DOHH2 (cell line): Measurements from ENCODE around the gene TRPM5.

Experiments
- H3F3A ChIP-seq: fragments of 200-600 bp; sonication (generic), shearing (Covaris generic); 2 replicates; pipeline ENCODE4 v1.6.0; 2016; ENCODE audit warnings: antibody characterized with exemption, mild to moderate bottlenecking; ENCODE audit not compliant: control insufficient read depth, insufficient read depth
- H3K27ac ChIP-seq: fragments of 200-600 bp; sonication (generic); 2 replicates; pipeline ENCODE4 v1.5.1; 2014; ENCODE audit warnings: low read depth, mild to moderate bottlenecking, low read length, moderate library complexity
- H3K27me3 ChIP-seq: fragments of 200-600 bp; sonication (generic); 2 replicates; pipeline ENCODE4 v1.6.1; 2014; ENCODE audit warnings: mild to moderate bottlenecking, low read length, mixed read lengths; ENCODE audit not compliant: control insufficient read depth
- H3K36me3 ChIP-seq: fragments of 200-600 bp; sonication (generic); 2 replicates; pipeline ENCODE4 v1.6.1; 2014; ENCODE audit warnings: mild to moderate bottlenecking, low read length, moderate library complexity, mixed read lengths; ENCODE audit not compliant: control insufficient read depth
- H3K4me1 ChIP-seq: fragments of 200-600 bp; sonication (generic); 2 replicates; pipeline ENCODE4 v1.6.1; 2014; ENCODE audit warnings: mild to moderate bottlenecking, low read length, mixed read lengths; ENCODE audit not compliant: control insufficient read depth
- H3K4me2 ChIP-seq: fragments of 200-600 bp; sonication (generic); 2 replicates; pipeline ENCODE4 v1.6.0; 2014; ENCODE audit warnings: mild to moderate bottlenecking, low read length, moderate library complexity
- H3K4me3 ChIP-seq: fragments of 200-600 bp; sonication (generic); 2 replicates; pipeline ENCODE4 v1.5.1; 2014; ENCODE audit warnings: mild to moderate bottlenecking, low read length, mixed read lengths
- H3K79me2 ChIP-seq: fragments of 200-600 bp; sonication (generic); 2 replicates; pipeline ENCODE4 v1.6.1; 2014; ENCODE audit warnings: mild to moderate bottlenecking, low read length, mixed read lengths; ENCODE audit not compliant: control insufficient read depth
- H3K9me2 ChIP-seq: fragments of 200-600 bp; sonication (generic); replicated peaks from 2 replicates; pipeline ENCODE4 v1.6.1; 2014; ENCODE audit warnings: mild to moderate bottlenecking, low read length, mixed read lengths; ENCODE audit not compliant: control insufficient read depth
- H3K9me3 ChIP-seq: fragments of 200-600 bp; sonication (generic); 2 replicates; pipeline ENCODE4 v1.6.1; 2014; ENCODE audit warnings: antibody characterized with exemption, low read length, mixed read lengths; ENCODE audit not compliant: control insufficient read depth, insufficient read depth
- H4K20me1 ChIP-seq: fragments of 200-600 bp; sonication (generic); 2 replicates; pipeline ENCODE4 v1.6.0; 2014; ENCODE audit warnings: low read depth, mild to moderate bottlenecking, antibody characterized with exemption, low read length, moderate library complexity; ENCODE audit not compliant: control insufficient read depth, insufficient read depth
- EZH2phosphoT487 ChIP-seq: fragments of 200-600 bp; sonication (generic); IDR thresholded peaks from 2 replicates; pipeline ENCODE4 v1.6.1; 2017; ENCODE audit warnings: borderline replicate concordance, mild to moderate bottlenecking, antibody characterized with exemption, low read length, moderate library complexity, mixed read lengths
- TF ChIP-seq, protein P1 (sequence below): fragments of 200-600 bp; sonication (generic); IDR thresholded peaks from one replicate; pipeline ENCODE4 v1.5.1; 2014; ENCODE audit warnings: antibody characterized with exemption, mild to moderate bottlenecking, low read depth, low read length; ENCODE audit not compliant: poor library complexity, severe bottlenecking

TRPM5 gene

DNA sequence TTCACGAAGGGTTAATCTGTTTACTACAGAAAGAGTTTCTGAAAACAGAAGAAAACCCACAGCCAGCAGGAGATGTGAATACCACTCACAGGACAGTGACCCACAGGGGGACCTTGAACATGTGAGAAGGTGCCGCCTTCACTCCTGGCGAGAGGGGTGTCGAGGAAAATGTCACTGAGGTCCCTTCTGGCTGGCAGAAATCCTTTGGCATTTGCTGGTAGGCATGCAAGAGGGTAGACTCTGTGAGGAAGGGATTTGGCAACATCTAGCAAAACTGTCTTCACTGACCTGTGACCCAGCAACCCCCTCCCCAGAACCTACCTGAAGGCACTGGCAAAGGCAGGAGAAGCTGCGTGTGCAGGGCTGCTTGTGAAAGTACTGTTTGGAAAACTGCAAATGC, 9.1 kb upstream of the TRPM5 start:
- H4K20me1 ChIP-seq, result no peaks in the 10 kb centered on the region
- H3K27ac ChIP-seq, result no peak overlapping the region
- no peak overlapping the region for H3K4me2 ChIP-seq
- no peaks in the 10 kb centered on the region for H3K27me3 ChIP-seq
- no peak overlapping the region for H3K4me3 ChIP-seq
- no peaks in the 10 kb centered on the region for H3K36me3 ChIP-seq
- H3F3A ChIP-seq, result no peaks in the 10 kb centered on the region
- H3K4me1 ChIP-seq, result no peaks in the 10 kb centered on the region
- no peaks in the 10 kb centered on the region for H3K9me3 ChIP-seq
- TF ChIP-seq EZH2phosphoT487, result no peak
- TF ChIP-seq, protein P1, sequence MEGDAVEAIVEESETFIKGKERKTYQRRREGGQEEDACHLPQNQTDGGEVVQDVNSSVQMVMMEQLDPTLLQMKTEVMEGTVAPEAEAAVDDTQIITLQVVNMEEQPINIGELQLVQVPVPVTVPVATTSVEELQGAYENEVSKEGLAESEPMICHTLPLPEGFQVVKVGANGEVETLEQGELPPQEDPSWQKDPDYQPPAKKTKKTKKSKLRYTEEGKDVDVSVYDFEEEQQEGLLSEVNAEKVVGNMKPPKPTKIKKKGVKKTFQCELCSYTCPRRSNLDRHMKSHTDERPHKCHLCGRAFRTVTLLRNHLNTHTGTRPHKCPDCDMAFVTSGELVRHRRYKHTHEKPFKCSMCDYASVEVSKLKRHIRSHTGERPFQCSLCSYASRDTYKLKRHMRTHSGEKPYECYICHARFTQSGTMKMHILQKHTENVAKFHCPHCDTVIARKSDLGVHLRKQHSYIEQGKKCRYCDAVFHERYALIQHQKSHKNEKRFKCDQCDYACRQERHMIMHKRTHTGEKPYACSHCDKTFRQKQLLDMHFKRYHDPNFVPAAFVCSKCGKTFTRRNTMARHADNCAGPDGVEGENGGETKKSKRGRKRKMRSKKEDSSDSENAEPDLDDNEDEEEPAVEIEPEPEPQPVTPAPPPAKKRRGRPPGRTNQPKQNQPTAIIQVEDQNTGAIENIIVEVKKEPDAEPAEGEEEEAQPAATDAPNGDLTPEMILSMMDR, result no peak
- H3K9me2 ChIP-seq, result no peaks in the 10 kb centered on the region
- H3K79me2 ChIP-seq, result no peaks in the 10 kb centered on the region

DNA sequence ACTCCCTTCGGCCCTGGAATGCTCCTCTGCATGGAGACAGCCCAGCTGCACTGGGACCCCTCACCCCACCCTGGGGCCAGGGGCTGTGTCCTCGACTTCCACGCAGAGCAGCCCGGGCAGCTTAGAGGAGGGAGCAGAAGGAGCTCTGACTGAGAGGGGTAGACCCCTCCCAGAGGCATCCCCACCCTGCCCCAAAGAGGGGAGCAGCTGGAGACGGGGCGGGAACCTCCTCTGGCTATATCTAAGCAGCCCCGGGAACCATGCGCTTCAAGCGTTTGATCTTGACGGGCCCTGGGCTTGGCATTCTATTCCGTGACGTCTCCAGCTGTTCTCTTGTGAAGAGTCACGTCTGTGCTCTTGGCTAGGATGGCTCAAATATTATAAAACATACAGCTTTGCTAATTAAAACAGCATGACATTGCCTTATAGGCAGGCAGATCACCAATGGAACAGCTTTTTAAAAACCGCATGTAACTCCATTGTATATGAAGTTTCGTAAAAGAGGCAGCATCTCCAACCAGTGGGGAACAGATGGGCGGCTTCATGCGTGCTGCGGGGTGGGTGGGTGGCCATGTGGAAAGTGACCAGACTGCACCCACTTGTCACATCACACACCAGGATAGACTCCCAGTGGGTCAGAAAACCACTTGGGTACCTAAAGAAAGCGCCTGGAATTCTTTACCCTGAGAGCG, 8.2 kb upstream of the TRPM5 start:
- Histone ChIP-seq H3K9me3 (no peaks in the 10 kb centered on the region), H3K4me2 (no peak overlapping the region), H3F3A (no peaks in the 10 kb centered on the region), H3K9me2 (no peaks in the 10 kb centered on the region), H3K4me1 (peaks cover 5% of the 10 kb centered on the region), H3K79me2 (no peaks in the 10 kb centered on the region), H3K36me3 (no peaks in the 10 kb centered on the region), H3K27me3 (no peaks in the 10 kb centered on the region), H3K4me3 (no peak overlapping the region), H3K27ac (no peak overlapping the region), H4K20me1 (no peaks in the 10 kb centered on the region)
- no peak for TF ChIP-seq EZH2phosphoT487

DNA sequence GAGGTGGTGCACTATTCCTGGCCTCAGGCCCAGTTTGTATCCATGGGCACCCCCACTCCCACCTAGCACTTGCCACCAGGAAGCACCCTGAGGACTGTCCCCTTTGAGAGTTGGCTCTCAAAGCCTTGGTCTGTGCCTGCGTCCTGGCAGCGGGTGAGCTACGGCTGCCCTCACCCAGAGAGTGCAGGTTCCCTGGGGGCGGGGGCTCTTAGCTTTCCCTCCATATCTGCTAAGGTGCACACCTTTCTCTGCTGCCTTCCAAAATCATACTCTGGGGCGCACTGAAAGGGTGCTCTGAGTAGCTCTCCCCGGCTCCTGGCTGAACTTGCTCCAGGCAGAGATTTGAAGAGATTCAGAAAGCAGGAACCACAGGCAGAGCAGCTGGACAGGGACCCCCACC, 7.6 kb upstream of the TRPM5 start:
- Histone ChIP-seq H3K4me2 (no peak overlapping the region), H3F3A (no peaks in the 10 kb centered on the region), H3K27ac (no peak overlapping the region), H3K27me3 (no peaks in the 10 kb centered on the region), H3K4me3 (no peak overlapping the region), H3K9me3 (no peaks in the 10 kb centered on the region), H3K4me1 (peaks cover 11% of the 10 kb centered on the region), H3K36me3 (no peaks in the 10 kb centered on the region), H4K20me1 (no peaks in the 10 kb centered on the region), H3K79me2 (no peaks in the 10 kb centered on the region), H3K9me2 (no peaks in the 10 kb centered on the region)
- TF ChIP-seq, protein P1, result no peak
- no peak for TF ChIP-seq EZH2phosphoT487

DNA sequence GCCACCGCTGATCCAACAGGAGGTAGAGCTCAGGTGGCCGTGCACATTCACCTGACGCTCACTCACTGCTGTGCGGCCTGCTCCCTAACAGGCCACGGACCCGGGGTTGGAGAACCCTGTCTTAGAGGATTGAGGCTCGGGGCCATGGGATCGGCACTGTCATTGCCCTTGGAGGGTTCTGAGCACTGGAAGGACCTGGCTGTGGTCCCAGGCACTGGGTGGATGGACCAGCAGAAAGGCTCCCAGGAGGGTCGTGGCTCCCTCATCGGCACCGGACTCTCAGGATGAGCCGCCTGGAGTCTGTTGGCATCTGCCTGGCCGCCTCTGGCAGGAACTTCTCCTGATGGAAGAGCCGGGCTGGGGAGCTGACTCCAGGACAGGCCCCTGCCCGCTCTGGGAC, 7.0 kb upstream of the TRPM5 start:
- H3K79me2 ChIP-seq, result no peaks in the 10 kb centered on the region
- no peaks in the 10 kb centered on the region for H3K9me2 ChIP-seq
- no peak overlapping the region for H3K4me2 ChIP-seq
- no peak overlapping the region for H3K4me3 ChIP-seq
- TF ChIP-seq EZH2phosphoT487, result no peak
- TF ChIP-seq, protein P1, result no peak
- H3K36me3 ChIP-seq, result no peaks in the 10 kb centered on the region
- H3F3A ChIP-seq, result no peaks in the 10 kb centered on the region
- no peaks in the 10 kb centered on the region for H3K9me3 ChIP-seq
- H4K20me1 ChIP-seq, result no peaks in the 10 kb centered on the region
- H3K4me1 ChIP-seq, result peaks cover 16% of the 10 kb centered on the region
- H3K27ac ChIP-seq, result no peak overlapping the region
- no peaks in the 10 kb centered on the region for H3K27me3 ChIP-seq
